Ascending aorta (tissue), 2 donors: Measurements from ENCODE around the gene PPARA. TPM values are rescaled to one million over a fixed set of nuclear protein-coding genes. Genes with fewer than 3 reads are reported as not detected.

ENCODE experiments used
- DNase-seq, 2 donors: peaks; one replicate each; pipeline ENCODE4 v3.0.0-alpha.2; 2019; ENCODE audit warnings: low spot score in 2 of 2
- H3K27ac ChIP-seq, 2 donors: fragments of 200-600 bp; sonication (generic); one replicate each; pipeline ENCODE4 v1.5.1; 2016 to 2017; ENCODE audit warnings: mild to moderate bottlenecking in 1 of 2
- H3K27me3 ChIP-seq: fragments of 200-600 bp; sonication (generic); one replicate; pipeline ENCODE4 v1.5.1; 2017
- H3K36me3 ChIP-seq, 2 donors: fragments of 200-600 bp; sonication (generic); one replicate each; pipeline ENCODE4 v1.5.1; 2016
- H3K4me1 ChIP-seq, 2 donors: fragments of 200-600 bp; sonication (generic); one replicate each; pipeline ENCODE4 v1.5.1; 2016 to 2017; ENCODE audit warnings: mild to moderate bottlenecking in 1 of 2
- H3K4me3 ChIP-seq, 2 donors: fragments of 200-600 bp; sonication (generic); one replicate each; pipeline ENCODE4 v1.5.1; 2016 to 2017; ENCODE audit warnings: mild to moderate bottlenecking in 1 of 2
- H3K9me3 ChIP-seq, 2 donors: fragments of 200-600 bp; sonication (generic); one replicate each; pipeline ENCODE4 v1.5.1; 2016
- intact Hi-C: fragments of 100-400 bp; cut with DNase I; formaldehyde crosslinking; loops from one replicate; pipeline ENCODE4 v1.15.1; 2023
- total RNA-seq: library from RNA; depleted of rRNA; stranded (reverse); fragments of >200 nt; gene quantifications from one replicate; pipeline ENCODE4 v1.1.0, GENCODE V29; 2016
- TF ChIP-seq, protein P1 (sequence below), 3 experiments: fragments of 200-600 bp in 2 of 3; fragments of 450-650 bp in 1 of 3; sonication (generic) in 2 of 3; IDR thresholded peaks; one replicate each; pipeline ENCODE4 v1.5.1; 2016 to 2019; ENCODE audit warnings: antibody characterized with exemption in 3 of 3, mild to moderate bottlenecking in 1 of 3, moderate library complexity in 1 of 3

Gene PPARA
- total RNA-seq, 1 donor from 2014 or later = 20.1 TPM

GRCh38 chr22:46163557-46163888 lies 13.2 kb downstream of the PPARA start:
- peak in 1 of 2 donors; percentile 19 for DNase-seq
- H3K27me3 ChIP-seq = no peaks in the 10 kb centered on the region
- H3K9me3 ChIP-seq = no peaks in the 10 kb centered on the region
- TF ChIP-seq, protein P1, sequence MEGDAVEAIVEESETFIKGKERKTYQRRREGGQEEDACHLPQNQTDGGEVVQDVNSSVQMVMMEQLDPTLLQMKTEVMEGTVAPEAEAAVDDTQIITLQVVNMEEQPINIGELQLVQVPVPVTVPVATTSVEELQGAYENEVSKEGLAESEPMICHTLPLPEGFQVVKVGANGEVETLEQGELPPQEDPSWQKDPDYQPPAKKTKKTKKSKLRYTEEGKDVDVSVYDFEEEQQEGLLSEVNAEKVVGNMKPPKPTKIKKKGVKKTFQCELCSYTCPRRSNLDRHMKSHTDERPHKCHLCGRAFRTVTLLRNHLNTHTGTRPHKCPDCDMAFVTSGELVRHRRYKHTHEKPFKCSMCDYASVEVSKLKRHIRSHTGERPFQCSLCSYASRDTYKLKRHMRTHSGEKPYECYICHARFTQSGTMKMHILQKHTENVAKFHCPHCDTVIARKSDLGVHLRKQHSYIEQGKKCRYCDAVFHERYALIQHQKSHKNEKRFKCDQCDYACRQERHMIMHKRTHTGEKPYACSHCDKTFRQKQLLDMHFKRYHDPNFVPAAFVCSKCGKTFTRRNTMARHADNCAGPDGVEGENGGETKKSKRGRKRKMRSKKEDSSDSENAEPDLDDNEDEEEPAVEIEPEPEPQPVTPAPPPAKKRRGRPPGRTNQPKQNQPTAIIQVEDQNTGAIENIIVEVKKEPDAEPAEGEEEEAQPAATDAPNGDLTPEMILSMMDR (IDR thresholded peaks at IDR 0.05) = no peak
- H3K4me1 ChIP-seq = no peaks in the 10 kb centered on the region
- intact Hi-C loops = no loop called here
- H3K4me3 ChIP-seq = no peak overlapping the region
- no peak overlapping the region for H3K27ac ChIP-seq
- H3K36me3 ChIP-seq = peaks cover 3 to 4% of the 10 kb centered on the region in 2 donors

DNA sequence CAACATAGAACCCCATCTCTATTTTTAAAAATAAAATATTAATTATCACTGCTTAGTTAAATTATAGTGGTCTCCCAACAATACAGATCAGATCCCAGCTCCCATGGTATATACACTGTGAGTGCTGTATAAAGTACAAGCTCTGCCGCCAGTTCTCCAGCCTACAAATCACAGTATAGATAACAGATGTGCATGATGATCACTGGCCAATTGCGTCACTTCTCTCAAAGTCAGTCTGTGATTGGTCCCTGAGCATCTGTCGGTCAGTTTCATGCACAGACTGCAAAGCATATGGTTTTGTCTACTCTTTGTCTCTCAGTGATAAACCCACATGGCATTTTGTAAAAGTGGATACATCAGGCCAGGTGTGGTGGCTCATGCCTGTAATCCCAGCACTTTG lies 15.7 kb downstream of the PPARA start:
- no peak overlapping the region for H3K4me3 ChIP-seq
- H3K27me3 ChIP-seq = no peaks in the 10 kb centered on the region
- peaks cover 0 to 6% of the 10 kb centered on the region in 2 donors for H3K36me3 ChIP-seq
- peak in 1 of 2 donors; percentile 22 for DNase-seq
- no peak overlapping the region for H3K27ac ChIP-seq
- H3K4me1 ChIP-seq = peaks cover 0 to 4% of the 10 kb centered on the region in 2 donors
- peaks cover 0 to 6% of the 10 kb centered on the region in 2 donors for H3K9me3 ChIP-seq
- intact Hi-C loops = no loop called here
- TF ChIP-seq, protein P1 (IDR thresholded peaks at IDR 0.05) = no peak

GRCh38 chr22:46169628-46170027 lies 19.3 kb downstream of the PPARA start:
- Histone ChIP-seq H3K4me1 (peaks cover 0 to 4% of the 10 kb centered on the region in 2 donors), H3K36me3 (peaks cover 0 to 3% of the 10 kb centered on the region in 2 donors), H3K4me3 (no peak overlapping the region), H3K27me3 (no peaks in the 10 kb centered on the region), H3K27ac (no peak overlapping the region), H3K9me3 (peaks cover 0 to 6% of the 10 kb centered on the region in 2 donors)
- intact Hi-C loops = no loop called here
- DNase-seq = no peak
- TF ChIP-seq, protein P1 (IDR thresholded peaks at IDR 0.05) = no peak

- H3K9me3 ChIP-seq = peaks cover 0 to 6% of the 10 kb centered on the region in 2 donors
- no peaks in the 10 kb centered on the region for H3K27me3 ChIP-seq
- H3K27ac ChIP-seq = no peak overlapping the region
- TF ChIP-seq, protein P1 (IDR thresholded peaks at IDR 0.05) = no peak
- intact Hi-C loops = no loop called here
- no peak overlapping the region for H3K4me3 ChIP-seq
- peaks cover 0 to 4% of the 10 kb centered on the region in 2 donors for H3K4me1 ChIP-seq
- DNase-seq = peak in 1 of 2 donors; percentile 56
- H3K36me3 ChIP-seq = peaks cover 0 to 3% of the 10 kb centered on the region in 2 donors
Observed at GRCh38 chr22:46171940-46172339, 21.6 kb downstream of the PPARA start.

GRCh38 chr22:46172522-46173110 lies 22.3 kb downstream of the PPARA start:
- no peak overlapping the region for H3K4me3 ChIP-seq
- H3K4me1 ChIP-seq = peaks cover 0 to 4% of the 10 kb centered on the region in 2 donors
- DNase-seq = peak in 1 of 2 donors; percentile 13
- intact Hi-C loops = no loop called here
- H3K36me3 ChIP-seq = peaks cover 0 to 3% of the 10 kb centered on the region in 2 donors
- no peaks in the 10 kb centered on the region for H3K27me3 ChIP-seq
- TF ChIP-seq, protein P1 (IDR thresholded peaks at IDR 0.05) = no peak
- H3K27ac ChIP-seq = no peak overlapping the region
- H3K9me3 ChIP-seq = peaks cover 0 to 6% of the 10 kb centered on the region in 2 donors
